NCI-H446 treated with DMSO at 0.1 percent for 48 hours (cell line): Measurements from ENCODE around the gene MICA.

Source experiments
- DNase-seq: peaks from one replicate; lab custom pipeline; 2025; lab: John Stamatoyannopoulos, UW

Gene MICA

DNA sequence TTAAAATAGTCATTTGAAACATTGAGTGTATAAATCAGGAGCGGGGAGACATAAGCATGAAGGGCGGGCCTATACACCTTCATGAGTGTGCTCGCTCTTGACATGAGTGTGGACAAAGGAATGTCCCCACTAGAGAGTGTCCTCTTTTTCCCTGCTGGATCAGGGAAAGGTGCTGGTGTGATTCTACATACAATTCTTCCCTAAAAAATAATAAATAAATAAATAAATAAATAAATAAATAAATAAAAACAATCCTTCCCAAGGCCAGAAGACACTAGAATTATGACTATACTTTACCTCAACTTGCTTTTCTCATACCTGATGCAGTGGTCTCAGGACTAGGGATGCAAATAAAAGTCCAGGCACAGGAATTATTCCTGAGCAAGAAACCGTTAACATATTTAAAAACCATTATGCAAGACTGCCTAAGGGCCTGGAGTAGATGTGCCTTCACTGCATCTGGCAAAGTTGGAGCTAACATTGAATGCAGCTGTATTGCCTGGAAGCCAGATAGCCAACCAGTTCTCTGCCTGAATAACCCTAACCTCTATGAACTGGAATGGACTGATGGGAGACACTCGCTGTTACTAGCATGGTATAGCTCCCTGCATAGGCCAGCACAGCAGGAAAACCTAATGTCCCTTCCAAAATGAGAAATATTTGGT is 57.1 kb downstream of the MICA start:
- no peak for DNase-seq

DNA sequence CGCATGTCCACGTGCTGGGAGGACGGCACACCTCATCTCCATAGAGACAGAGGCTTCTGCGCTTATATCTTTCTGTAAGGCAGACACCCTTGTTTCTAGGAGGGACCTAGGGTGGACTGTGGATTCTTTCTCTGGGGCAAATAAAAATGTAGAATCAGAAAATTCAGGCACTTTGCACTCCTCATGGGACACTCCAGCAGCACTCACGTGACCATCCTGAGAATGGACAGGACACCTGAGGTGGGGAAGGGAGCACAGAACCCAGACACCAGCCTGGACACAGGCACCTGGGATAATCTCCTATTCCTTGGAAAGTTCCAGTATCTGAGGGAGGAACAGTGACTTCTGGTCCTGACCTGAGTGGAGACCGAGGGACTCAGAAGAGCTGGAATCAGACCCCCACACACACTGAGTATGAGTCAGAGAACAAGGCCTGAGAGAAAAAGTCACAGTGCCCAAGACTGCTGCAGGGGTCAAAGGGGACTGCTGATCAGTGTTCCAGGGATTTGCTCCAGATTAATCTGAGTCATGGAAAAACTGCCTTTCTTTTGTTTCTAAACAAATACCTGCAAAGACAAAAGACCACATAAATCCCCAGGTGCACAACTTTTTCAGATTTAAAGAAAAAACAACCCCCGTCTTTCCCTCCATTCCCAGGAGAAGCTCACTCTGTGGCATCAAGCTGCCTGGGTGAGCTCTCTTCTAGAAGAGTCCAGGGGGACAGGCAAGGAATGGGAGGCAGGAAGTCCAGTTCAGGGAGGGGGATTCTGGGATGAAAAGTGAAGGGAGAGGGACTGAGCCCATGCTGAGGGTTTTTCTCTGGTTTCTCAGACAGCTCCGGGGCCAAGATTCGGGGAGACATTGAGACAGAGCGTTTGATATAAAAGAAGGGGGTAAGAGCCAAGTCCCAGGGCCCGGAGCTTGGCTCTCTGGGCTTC is 58.9 kb downstream of the MICA start:
- DNase-seq: no peak

DNA sequence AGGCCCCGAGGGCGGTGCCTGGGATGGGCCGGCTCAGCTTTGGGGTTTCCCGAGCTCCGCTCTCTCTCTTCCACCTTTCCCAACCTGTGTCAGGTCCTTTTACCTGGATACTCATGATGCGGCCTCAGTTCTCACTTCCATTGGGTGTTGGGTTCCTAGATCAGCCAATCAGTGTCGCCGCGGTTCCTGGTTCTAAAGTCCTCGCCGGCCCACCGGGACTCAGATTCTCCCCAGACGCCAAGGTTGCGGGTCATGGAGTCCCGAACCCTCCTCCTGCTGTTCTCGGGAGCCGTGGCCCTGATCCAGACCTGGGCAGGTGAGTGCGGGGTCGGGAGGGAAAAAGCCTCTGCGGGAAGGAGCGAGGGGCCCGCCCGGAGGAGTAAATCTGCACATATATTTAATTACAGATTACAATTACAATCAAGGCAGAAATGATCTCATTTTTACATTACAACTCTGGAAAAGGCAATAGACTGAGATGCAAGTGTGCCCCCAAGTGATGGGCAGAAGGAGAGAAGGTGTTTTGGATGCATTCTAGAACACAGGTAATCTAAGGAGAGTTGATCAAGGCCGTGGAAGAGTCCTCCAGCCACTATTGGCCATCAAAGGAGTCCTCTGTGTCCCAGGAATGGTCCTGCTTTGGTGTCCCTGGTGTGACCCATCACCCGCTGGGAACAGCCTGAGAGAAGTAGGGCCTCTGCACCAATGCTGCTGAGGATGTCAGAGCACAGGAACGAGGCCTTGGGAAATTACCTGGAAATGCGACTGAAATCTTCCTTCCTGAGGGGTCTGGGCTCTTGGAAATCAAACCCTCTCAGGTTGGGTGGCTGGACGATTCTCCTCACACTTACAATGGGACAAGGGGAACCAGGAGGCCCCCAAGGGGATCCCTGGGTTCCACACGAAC is 59.8 kb downstream of the MICA start:
- no peak for DNase-seq

GRCh38 chr6:31464252-31465184 is 61.1 kb downstream of the MICA start:
- DNase-seq: no peak
